HEK293T (cell line): ENCODE results near the gene GALNS.

ENCODE experiments used
- CTCF ChIA-PET: fragments of 350-600 bp; formaldehyde crosslinking; extraction: SDS; loops from one replicate; lab custom pipeline; 2021; ENCODE audit warnings: antibody characterized with exemption, inconsistent platforms; lab: Yijun Ruan, JAX
- POLR2A ChIA-PET: fragments of 350-600 bp; formaldehyde crosslinking; extraction: SDS; loops from one replicate; lab custom pipeline; 2020; ENCODE audit warnings: antibody characterized with exemption, inconsistent platforms; lab: Yijun Ruan, JAX
- DNase-seq: peaks from one replicate; pipeline ENCODE4 v3.0.0; 2012; ENCODE audit warnings: mixed read lengths; ENCODE audit errors: extremely low spot score
- ARNT ChIP-seq: fragments of 450-650 bp; IDR thresholded peaks from 2 replicates; pipeline ENCODE4 v1.6.1; 2017; ENCODE audit warnings: mild to moderate bottlenecking
- BHLHE40 ChIP-seq: fragments of 450-650 bp; IDR thresholded peaks from 2 replicates; pipeline ENCODE4 v1.6.1; 2016; ENCODE audit warnings: mild to moderate bottlenecking, moderate library complexity, borderline replicate concordance
- CTBP1 ChIP-seq: fragments of 450-650 bp; IDR thresholded peaks from 2 replicates; pipeline ENCODE4 v1.6.1; 2016; ENCODE audit warnings: borderline replicate concordance
- ELF4 ChIP-seq: fragments of 450-650 bp; IDR thresholded peaks from 2 replicates; pipeline ENCODE4 v1.6.1; 2017; ENCODE audit warnings: antibody characterized with exemption
- FOXA1 ChIP-seq: fragments of 450-650 bp; IDR thresholded peaks from 2 replicates; pipeline ENCODE4 v1.6.1; 2016; ENCODE audit warnings: mild to moderate bottlenecking
- FOXK2 ChIP-seq: fragments of 450-650 bp; IDR thresholded peaks from 2 replicates; pipeline ENCODE4 v1.6.1; 2016; ENCODE audit warnings: mild to moderate bottlenecking
- FOXM1 ChIP-seq: fragments of 450-650 bp; IDR thresholded peaks from 2 replicates; pipeline ENCODE4 v1.6.1; 2017; ENCODE audit warnings: mild to moderate bottlenecking, borderline replicate concordance
- HDGF ChIP-seq: fragments of 450-650 bp; IDR thresholded peaks from 2 replicates; pipeline ENCODE4 v1.6.1; 2017; ENCODE audit warnings: antibody characterized with exemption, borderline replicate concordance
- L3MBTL2 ChIP-seq: fragments of 450-650 bp; conservative IDR thresholded peaks from 2 replicates; pipeline ENCODE4 v1.6.1; 2016; ENCODE audit warnings: mild to moderate bottlenecking
- LEF1 ChIP-seq: fragments of 450-650 bp; IDR thresholded peaks from 2 replicates; pipeline ENCODE4 v1.6.1; 2017; ENCODE audit warnings: mild to moderate bottlenecking, borderline replicate concordance
- NFRKB ChIP-seq: fragments of 450-650 bp; IDR thresholded peaks from 2 replicates; pipeline ENCODE4 v1.6.1; 2016; ENCODE audit warnings: mild to moderate bottlenecking, moderate library complexity
- SP1 ChIP-seq: fragments of 450-650 bp; IDR thresholded peaks from 2 replicates; pipeline ENCODE4 v1.6.1; 2017
- SUZ12 ChIP-seq: fragments of 450-650 bp; IDR thresholded peaks from 2 replicates; pipeline ENCODE4 v1.6.1; 2016; ENCODE audit warnings: mild to moderate bottlenecking
- TARDBP ChIP-seq: fragments of 450-650 bp; IDR thresholded peaks from 2 replicates; pipeline ENCODE4 v1.6.1; 2016
- ZNF384 ChIP-seq: fragments of 450-650 bp; IDR thresholded peaks from 2 replicates; pipeline ENCODE4 v1.6.1; 2016
- TF ChIP-seq, protein P1 (sequence below): fragments of 450-650 bp; IDR thresholded peaks from 2 replicates; pipeline ENCODE4 v1.6.1; 2016

The GALNS gene

DNA sequence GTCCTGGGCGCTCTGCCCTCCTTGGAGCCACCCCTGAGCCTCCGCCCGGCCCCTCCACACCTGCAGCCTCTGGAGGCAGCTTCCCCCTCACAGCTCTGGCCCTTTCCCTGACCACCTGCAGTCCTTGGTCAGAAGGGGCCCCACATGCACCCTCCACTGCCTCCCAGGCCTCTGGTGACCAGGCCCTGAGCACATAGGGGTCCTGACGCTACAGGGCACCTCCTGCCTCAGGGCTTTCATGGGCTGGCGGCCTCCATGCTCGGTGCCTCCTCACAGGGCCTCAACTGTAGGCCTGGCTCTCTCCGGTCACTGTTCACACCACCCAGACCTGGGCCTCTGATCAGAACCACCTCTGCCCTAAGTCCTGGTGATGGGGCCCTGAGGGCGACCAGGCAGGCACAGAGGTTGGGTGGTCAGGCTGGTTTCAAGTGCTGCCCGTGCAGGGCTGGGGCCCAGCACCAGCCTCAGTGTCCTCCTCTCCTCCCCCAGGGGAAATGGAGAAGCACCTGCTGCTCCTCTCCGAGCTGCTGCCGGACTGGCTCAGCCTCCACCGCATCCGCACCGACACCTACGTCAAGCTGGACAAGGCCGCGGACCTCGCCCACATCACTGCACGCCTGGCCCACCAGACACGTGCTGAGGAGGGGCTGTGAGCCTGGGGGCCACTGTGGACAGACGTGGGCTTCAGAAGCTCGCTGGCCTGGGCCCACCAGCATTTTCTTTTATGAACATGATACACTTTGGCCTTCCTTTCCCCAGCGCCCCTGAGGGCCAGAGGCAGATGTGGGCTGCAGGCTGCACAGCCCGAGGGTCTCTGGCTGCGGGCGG is 48.9 kb downstream of the GALNS start:
- no peak for TF ChIP-seq SP1
- no peak for TF ChIP-seq ELF4
- no peak for TF ChIP-seq L3MBTL2
- no peak for TF ChIP-seq LEF1
- TF ChIP-seq, protein P1, sequence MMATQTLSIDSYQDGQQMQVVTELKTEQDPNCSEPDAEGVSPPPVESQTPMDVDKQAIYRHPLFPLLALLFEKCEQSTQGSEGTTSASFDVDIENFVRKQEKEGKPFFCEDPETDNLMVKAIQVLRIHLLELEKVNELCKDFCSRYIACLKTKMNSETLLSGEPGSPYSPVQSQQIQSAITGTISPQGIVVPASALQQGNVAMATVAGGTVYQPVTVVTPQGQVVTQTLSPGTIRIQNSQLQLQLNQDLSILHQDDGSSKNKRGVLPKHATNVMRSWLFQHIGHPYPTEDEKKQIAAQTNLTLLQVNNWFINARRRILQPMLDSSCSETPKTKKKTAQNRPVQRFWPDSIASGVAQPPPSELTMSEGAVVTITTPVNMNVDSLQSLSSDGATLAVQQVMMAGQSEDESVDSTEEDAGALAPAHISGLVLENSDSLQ: no peak
- no peak for TF ChIP-seq ZNF384
- TF ChIP-seq FOXM1: no peak
- CTCF ChIA-PET: no interaction called here
- POLR2A ChIA-PET: interaction anchor here (1.1 to 2.0 kb wide), 2 partner anchors 28 to 71 kb away, joined by 3 to 8 read pairs; no protein-coding TSS in a partner anchor
- no peak for DNase-seq

DNA sequence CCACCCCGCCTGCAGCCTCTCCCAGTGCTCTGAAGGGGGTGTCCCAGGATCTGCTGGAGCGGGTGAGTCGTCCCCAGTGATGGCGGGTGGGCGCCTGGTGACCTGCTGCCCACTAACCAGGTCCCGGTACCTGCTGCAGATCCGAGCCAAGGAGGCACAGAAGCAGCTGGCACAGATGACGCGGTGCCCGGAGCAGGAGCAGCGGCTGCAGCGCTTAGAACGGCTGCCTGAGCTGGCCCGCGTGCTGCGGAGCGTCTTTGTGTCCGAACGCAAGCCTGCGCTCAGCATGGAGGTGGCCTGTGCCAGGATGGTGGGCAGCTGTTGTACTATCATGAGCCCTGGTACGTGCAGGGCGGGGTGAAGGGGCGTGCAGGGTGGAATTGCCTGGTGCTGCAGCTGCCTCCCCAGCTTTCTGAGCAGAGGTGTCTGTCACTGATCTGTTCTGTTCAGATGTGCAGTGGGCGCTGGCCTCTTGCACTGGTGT is 49.6 kb downstream of the GALNS start:
- no peak for DNase-seq
- ChIA-PET CTCF (interaction anchor here (0.8 kb wide), 1 partner anchor 1112 kb away, joined by 3 read pairs; the partner anchor contains the start of gene MC1R), POLR2A (no interaction called here)
- TF ChIP-seq L3MBTL2: no peak
- no peak for TF ChIP-seq HDGF
- no peak for TF ChIP-seq BHLHE40
- no peak for TF ChIP-seq FOXA1
- no peak for TF ChIP-seq CTBP1
- TF ChIP-seq NFRKB: no peak
- TF ChIP-seq TARDBP: no peak
- no peak for TF ChIP-seq SP1
- TF ChIP-seq FOXK2: no peak
- TF ChIP-seq ARNT: no peak
- no peak for TF ChIP-seq LEF1
- TF ChIP-seq FOXM1: no peak
- no peak for TF ChIP-seq ZNF384
- no peak for TF ChIP-seq SUZ12
- TF ChIP-seq, protein P1: no peak
- TF ChIP-seq ELF4: no peak; the same call in 1 of the 2 replicates

DNA sequence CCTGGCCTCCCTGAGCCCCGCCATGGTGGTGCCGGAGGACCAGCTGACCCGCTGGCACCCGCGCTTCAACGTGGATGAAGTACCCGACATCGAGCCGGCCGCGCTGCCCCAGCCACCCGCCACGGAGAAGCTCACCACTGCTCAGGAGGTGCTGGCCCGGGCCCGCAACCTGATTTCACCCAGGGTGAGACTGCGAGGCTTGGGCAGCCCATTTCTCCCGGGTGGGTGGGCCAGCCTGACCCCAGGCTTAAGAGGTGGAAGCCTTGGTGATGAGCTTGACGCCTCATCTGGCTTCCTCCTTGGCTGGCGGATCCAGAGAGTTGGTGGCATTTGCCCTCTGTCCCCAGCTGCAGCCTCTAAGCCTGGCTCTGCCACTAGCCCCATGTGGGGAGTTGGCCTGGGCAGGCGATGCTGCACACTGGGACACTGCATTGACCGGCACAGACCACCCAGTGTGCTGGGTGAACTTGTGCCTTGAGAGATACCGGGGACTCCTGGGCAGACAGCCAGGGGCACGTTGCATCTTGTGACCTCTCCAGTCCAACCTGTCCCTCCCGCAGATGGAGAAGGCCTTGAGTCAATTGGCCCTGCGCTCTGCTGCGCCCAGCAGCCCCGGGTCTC is 50.1 kb downstream of the GALNS start:
- ChIA-PET CTCF (interaction anchor here (0.8 kb wide), 1 partner anchor 1112 kb away, joined by 3 read pairs; the partner anchor contains the start of gene MC1R), POLR2A (interaction anchor here (0.9 kb wide), 2 partner anchors 19 to 100 kb away, joined by 3 to 4 read pairs; no protein-coding TSS in a partner anchor)
- no peak for DNase-seq
- TF ChIP-seq SUZ12 (no peak), FOXK2 (no peak), SP1 (no peak), ELF4 (no peak), FOXA1 (no peak), ZNF384 (no peak), ARNT (no peak), LEF1 (no peak), HDGF (no peak), BHLHE40 (no peak), CTBP1 (no peak), L3MBTL2 (no peak), FOXM1 (no peak), TARDBP (no peak), NFRKB (no peak)
- TF ChIP-seq, protein P1: no peak

DNA sequence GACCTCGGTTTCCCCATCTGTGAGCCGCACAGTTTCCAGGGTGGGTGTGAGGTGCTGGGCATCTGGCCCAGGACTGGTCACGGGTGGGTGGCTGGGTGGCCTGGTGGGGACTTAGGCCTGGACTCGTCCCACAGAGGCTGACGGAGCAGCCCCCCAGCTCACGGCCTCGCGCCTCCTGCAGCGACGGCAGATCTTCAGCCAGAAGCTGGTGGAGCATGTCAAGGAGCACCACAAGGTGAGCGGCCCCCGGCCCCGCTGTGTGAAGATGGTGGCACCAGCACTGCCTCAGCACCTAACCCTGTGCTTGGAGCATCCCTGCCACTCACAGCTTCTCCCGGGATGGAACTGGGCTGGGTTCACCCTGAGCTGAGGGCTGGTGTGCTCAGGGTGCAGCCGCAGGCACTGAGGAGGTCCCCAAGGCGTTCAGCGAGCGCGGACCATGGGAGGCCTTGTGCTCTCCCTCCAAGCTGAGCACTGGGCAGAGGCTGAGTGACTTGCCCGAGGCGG is 50.8 kb downstream of the GALNS start:
- ChIA-PET CTCF (no interaction called here), POLR2A (interaction anchor here (0.9 kb wide), 2 partner anchors 19 to 99 kb away, joined by 3 to 4 read pairs; no protein-coding TSS in a partner anchor)
- TF ChIP-seq HDGF: no peak
- TF ChIP-seq SUZ12: no peak
- DNase-seq: no peak

DNA sequence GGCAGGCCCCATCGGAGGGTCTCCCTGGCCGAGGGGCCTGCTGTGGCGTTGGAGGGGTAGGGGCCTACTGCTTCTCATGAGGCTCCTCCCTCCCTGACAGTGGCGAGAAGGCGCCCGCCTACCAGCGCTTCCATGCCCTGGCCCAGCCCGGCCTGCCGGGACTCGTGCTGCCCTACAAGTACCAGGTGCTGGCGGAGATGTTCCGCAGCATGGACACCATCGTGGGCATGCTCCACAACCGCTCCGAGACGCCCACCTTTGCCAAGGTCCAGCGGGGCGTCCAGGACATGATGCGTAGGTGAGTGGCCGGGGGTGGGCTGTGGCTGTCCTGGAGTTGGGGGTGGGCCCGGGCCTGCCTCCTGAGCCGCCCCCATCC is 51.4 kb downstream of the GALNS start:
- POLR2A ChIA-PET: interaction anchor here (1.1 to 1.2 kb wide), 2 partner anchors 18 to 36 kb away, joined by 3 to 5 read pairs; no protein-coding TSS in a partner anchor
- CTCF ChIA-PET: no interaction called here
- DNase-seq: no peak
- TF ChIP-seq ELF4: no peak
- no peak for TF ChIP-seq TARDBP
- no peak for TF ChIP-seq SUZ12
- no peak for TF ChIP-seq ZNF384
- no peak for TF ChIP-seq CTBP1
- TF ChIP-seq FOXA1: no peak
- TF ChIP-seq HDGF: no peak
